K562 (cell line): Measurements from ENCODE around the gene BAIAP2. TPM values are rescaled to one million over a fixed set of nuclear protein-coding genes. Genes with fewer than 3 reads are reported as not detected.

ENCODE experiments used
- BCLAF1 ChIP-seq, 2 experiments: fragments of 450-650 bp in 1 of 2; IDR thresholded peaks; 2 replicates each; pipeline ENCODE4 v1.6.1; 2011 to 2017; ENCODE audit warnings: low read depth in 2 of 2, antibody characterized with exemption in 1 of 2, borderline replicate concordance in 1 of 2, low read length in 1 of 2, mild to moderate bottlenecking in 1 of 2, mixed read lengths in 1 of 2; ENCODE audit not compliant: control insufficient read depth in 1 of 2
- CEBPB ChIP-seq: fragments of 450-650 bp; IDR thresholded peaks from 2 replicates; pipeline ENCODE4 v1.6.1; 2016; ENCODE audit warnings: missing genetic modification characterization, missing compliant biosample characterization
- CUX1 ChIP-seq: fragments of 200-800 bp; sonication (Bioruptor generic); IDR thresholded peaks from 2 replicates; pipeline ENCODE4 v1.6.1; 2016; ENCODE audit warnings: missing genetic modification characterization, missing compliant biosample characterization
- DMBX1 ChIP-seq: fragments of 250-450 bp; sonication (Bioruptor Pico); IDR thresholded peaks from 2 replicates; pipeline ENCODE4 v1.8.0; 2022; ENCODE audit warnings: inconsistent platforms, mild to moderate bottlenecking, moderate library complexity, borderline replicate concordance
- ETV1 ChIP-seq: fragments of 450-650 bp; conservative IDR thresholded peaks from 2 replicates; pipeline ENCODE4 v1.6.1; 2016; ENCODE audit warnings: missing genetic modification characterization, control low read depth, low read depth, missing compliant biosample characterization
- KLF16 ChIP-seq: IDR thresholded peaks from 2 replicates; pipeline ENCODE4 v1.6.1; 2016; ENCODE audit warnings: antibody characterized with exemption
- LEF1 ChIP-seq: fragments of 450-650 bp; IDR thresholded peaks from 2 replicates; pipeline ENCODE4 v1.6.1; 2016; ENCODE audit warnings: mild to moderate bottlenecking
- SIRT6 ChIP-seq: IDR thresholded peaks from one replicate; pipeline ENCODE4 v1.6.1; 2012; ENCODE audit warnings: low read depth, mild to moderate bottlenecking, control low read depth, inconsistent platforms, low read length, moderate library complexity
- SRSF7 ChIP-seq: fragments of 200-400 bp; formaldehyde crosslinking; optimal IDR thresholded peaks from 2 replicates; pipeline ENCODE3; 2017; ENCODE audit warnings: mild to moderate bottlenecking, low read depth, low read length
- STAT5A ChIP-seq: IDR thresholded peaks from 2 replicates; pipeline ENCODE4 v1.6.1; 2012; ENCODE audit warnings: low read length, inconsistent platforms, borderline replicate concordance
- STAT5B ChIP-seq: fragments of 250-450 bp; sonication (Bioruptor Pico); IDR thresholded peaks from 2 replicates; pipeline ENCODE4 v1.8.0; 2021; ENCODE audit warnings: mild to moderate bottlenecking, inconsistent platforms
- TRIM28 ChIP-seq: fragments of 450-650 bp; IDR thresholded peaks from 2 replicates; pipeline ENCODE4 v1.6.1; 2017
- ZC3H8 ChIP-seq: fragments of 450-650 bp; IDR thresholded peaks from 2 replicates; pipeline ENCODE4 v1.6.1; 2017
- ZFP30 ChIP-seq: fragments of 250-450 bp; sonication (Bioruptor Pico); IDR thresholded peaks from 2 replicates; pipeline ENCODE4 v1.8.0; 2022; ENCODE audit warnings: moderate library complexity, mild to moderate bottlenecking, inconsistent platforms, borderline replicate concordance
- ZNF24 ChIP-seq: fragments of 450-650 bp; IDR thresholded peaks from 2 replicates; pipeline ENCODE4 v1.6.1; 2016
- ZNF263 ChIP-seq: sonication (generic); formaldehyde crosslinking; IDR thresholded peaks from 2 replicates; pipeline ENCODE4 v1.8.0; 2022; ENCODE audit warnings: mild to moderate bottlenecking, missing genetic modification reagents, borderline replicate concordance
- ZNF507 ChIP-seq: conservative IDR thresholded peaks from 2 replicates; pipeline ENCODE4 v1.6.1; 2017; ENCODE audit warnings: missing genetic modification characterization, missing compliant biosample characterization
- ZNF511 ChIP-seq: sonication (generic); formaldehyde crosslinking; IDR thresholded peaks from 2 replicates; pipeline ENCODE4 v1.8.0; 2022; ENCODE audit warnings: mild to moderate bottlenecking, missing genetic modification reagents
- ZNF551 ChIP-seq: fragments of 250-450 bp; sonication (Bioruptor Pico); IDR thresholded peaks from 2 replicates; pipeline ENCODE4 v1.5.0; 2021; ENCODE audit warnings: mild to moderate bottlenecking, moderate library complexity
- ZNF695 ChIP-seq: fragments of 450-650 bp; formaldehyde crosslinking; IDR thresholded peaks from 2 replicates; pipeline ENCODE4 v1.4.0; 2020; ENCODE audit warnings: mild to moderate bottlenecking, moderate library complexity
- polyA plus RNA-seq, 8 experiments: library from polyadenylated mRNA; depleted of rRNA in 4 of 8; stranded (reverse) in 5 of 8; unstranded in 3 of 8; fragments of >200 nt; fragmentation: Nextera tagmentation in 2 of 8; fragmentation: Illumina TruSeq in 1 of 8; extraction: Ambion mirVana in 2 of 8; extraction: Trizol in 1 of 8; gene quantifications; 2 replicates each; pipeline versions ENCODE4 v1.2.1 to v1.2.3, GENCODE V29; 2011 to 2014; ENCODE audit warnings: inconsistent platforms in 1 of 8, missing spikeins in 1 of 8
- total RNA-seq, 7 experiments: library from RNA; depleted of rRNA in 6 of 7; stranded (reverse); fragments of >200 nt in 6 of 7; fragmentation: Illumina TruSeq in 2 of 7; extraction: Trizol in 2 of 7; gene quantifications; 2 replicates each; pipeline versions ENCODE4 v1.2.1 to v1.2.3, GENCODE V29; 2011 to 2021; ENCODE audit warnings: low replicate concordance in 1 of 7

Gene BAIAP2
- total and polyA plus RNA-seq, 9 of the 15 experiments (the other 6 are each of a cell fraction or from before 2014, with no cell fraction given) = 2.3 to 51.6 (median 18.4) TPM

GRCh38 chr17:81094509-81095382 lies 59.8 kb downstream of the BAIAP2 start (continued):
- TF ChIP-seq ZNF551 (no peak), TRIM28 (peak; percentile 60; the same call in 1 of the 2 replicates), SRSF7 (no peak), KLF16 (peak; percentile 62; the same call in 1 of the 2 replicates), STAT5A (peak; percentile 38; the same call in 1 of the 2 replicates), ZNF695 (CRISPR knock-in tag) (no peak), LEF1 (peak; percentile 95), DMBX1 (CRISPR knock-in tag) (no peak; the same call in 1 of the 2 replicates), BCLAF1 (IDR thresholded peaks at IDR 0.05; ENCODE audit: borderline replicate concordance in 1 of 2, control insufficient read depth in 1 of 2, low read depth in 2 of 2, low read length in 1 of 2) (no peak), ZNF511 (no peak), ZFP30 (CRISPR knock-in tag) (no peak), STAT5B (CRISPR knock-in tag) (no peak), ETV1 (0 out of 2 replicates have a peak, but pooled peaks have one; percentile 24), SIRT6 (no peak), ZNF263 (CRISPR knock-in tag) (peak; percentile 40; the same call in 1 of the 2 replicates), ZNF24 (peak; percentile 73; the same call in 1 of the 2 replicates), CUX1 (CRISPR knock-in tag) (peak; percentile 53; the same call in 1 of the 2 replicates), ZC3H8 (no peak), CEBPB (tag) (no peak), ZNF507 (no peak)
